Esophagus muscularis mucosa (tissue), 3 donors: Measurements from ENCODE around the gene APOL3.

Experiments
- POLR2A ChIP-seq: fragments of 450-650 bp; IDR thresholded peaks from one replicate; pipeline ENCODE4 v1.6.1; 2017; ENCODE audit warnings: antibody characterized with exemption, moderate library complexity, mild to moderate bottlenecking, low read depth
- TF ChIP-seq, protein P1 (sequence below), 3 experiments: fragments of 200-600 bp in 2 of 3; fragments of 450-650 bp in 1 of 3; sonication (generic) in 2 of 3; IDR thresholded peaks; one replicate each; pipeline ENCODE4 v1.5.1; 2017 to 2019; ENCODE audit warnings: antibody characterized with exemption in 3 of 3, mild to moderate bottlenecking in 2 of 3, moderate library complexity in 1 of 3

DNA sequence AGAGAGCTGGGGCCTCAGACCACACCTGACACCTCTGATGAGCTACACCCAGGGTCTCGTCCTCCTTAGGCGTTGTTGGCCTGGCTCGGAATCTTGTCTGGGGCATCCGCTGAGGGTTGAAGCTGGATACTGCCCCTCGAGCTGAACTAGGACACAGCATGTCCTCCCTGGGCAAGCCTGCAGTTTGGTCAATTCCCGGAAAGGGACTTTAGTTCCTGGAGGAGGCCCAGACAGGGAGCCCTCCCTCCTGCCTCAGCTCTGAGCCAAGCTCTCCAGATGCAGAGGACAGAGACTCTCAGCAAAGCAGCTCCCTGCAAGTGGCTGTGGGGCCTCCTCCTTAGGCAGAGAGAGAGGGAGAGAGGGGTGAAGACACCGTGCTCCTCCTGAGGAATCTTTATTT lies 4.9 kb downstream of the APOL3 start:
- TF ChIP-seq, protein P1, sequence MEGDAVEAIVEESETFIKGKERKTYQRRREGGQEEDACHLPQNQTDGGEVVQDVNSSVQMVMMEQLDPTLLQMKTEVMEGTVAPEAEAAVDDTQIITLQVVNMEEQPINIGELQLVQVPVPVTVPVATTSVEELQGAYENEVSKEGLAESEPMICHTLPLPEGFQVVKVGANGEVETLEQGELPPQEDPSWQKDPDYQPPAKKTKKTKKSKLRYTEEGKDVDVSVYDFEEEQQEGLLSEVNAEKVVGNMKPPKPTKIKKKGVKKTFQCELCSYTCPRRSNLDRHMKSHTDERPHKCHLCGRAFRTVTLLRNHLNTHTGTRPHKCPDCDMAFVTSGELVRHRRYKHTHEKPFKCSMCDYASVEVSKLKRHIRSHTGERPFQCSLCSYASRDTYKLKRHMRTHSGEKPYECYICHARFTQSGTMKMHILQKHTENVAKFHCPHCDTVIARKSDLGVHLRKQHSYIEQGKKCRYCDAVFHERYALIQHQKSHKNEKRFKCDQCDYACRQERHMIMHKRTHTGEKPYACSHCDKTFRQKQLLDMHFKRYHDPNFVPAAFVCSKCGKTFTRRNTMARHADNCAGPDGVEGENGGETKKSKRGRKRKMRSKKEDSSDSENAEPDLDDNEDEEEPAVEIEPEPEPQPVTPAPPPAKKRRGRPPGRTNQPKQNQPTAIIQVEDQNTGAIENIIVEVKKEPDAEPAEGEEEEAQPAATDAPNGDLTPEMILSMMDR (IDR thresholded peaks at IDR 0.05) = no peak
- TF ChIP-seq POLR2A = no peak
